GM12801 (cell line): ENCODE results near the gene ASB15.

ENCODE experiments used
- CTCF ChIP-seq: IDR thresholded peaks from one replicate; pipeline ENCODE4 v1.5.1; 2011; ENCODE audit warnings: control low read depth; ENCODE audit not compliant: insufficient read length; ENCODE audit errors: extremely low read depth

The ASB15 gene

DNA sequence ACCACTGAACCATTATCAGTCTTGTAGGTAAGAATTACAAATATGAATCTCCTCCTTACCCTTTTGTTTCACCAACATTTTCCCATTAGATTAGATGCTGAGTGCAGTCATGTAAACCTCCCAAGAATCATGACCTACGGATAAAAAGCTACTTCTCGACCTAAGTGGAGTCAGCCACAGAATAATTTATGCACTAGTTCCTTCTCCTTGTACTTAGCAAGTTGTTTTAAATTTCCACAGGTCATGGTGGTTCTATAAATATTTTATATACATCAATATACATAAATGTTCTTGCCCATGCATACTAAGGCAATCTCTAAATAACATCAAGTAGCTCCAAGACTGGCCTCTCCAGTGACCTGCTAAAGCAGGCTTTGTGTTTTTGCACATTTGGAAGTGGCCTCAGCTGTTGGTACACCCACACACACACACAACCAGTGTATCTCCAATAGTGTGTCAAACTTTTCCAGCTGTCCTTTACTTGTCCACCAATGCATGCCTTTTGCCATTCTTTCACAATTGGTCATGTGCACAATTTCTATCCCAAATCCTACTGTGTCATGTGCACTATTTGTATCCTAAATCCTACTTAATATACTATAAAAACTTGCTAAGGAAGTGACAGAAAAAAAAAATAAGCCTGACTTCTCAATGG is 75.6 kb downstream of the ASB15 start:
- TF ChIP-seq CTCF, result no peak

- no peak for TF ChIP-seq CTCF
These were observed 78.0 kb downstream of the ASB15 start for GRCh38 chr7:123679614-123680013.

GRCh38 chr7:123680580-123680979 is 79.0 kb downstream of the ASB15 start:
- TF ChIP-seq CTCF, result no peak

GRCh38 chr7:123681561-123681960 is 79.9 kb downstream of the ASB15 start:
- TF ChIP-seq CTCF, result no peak

- no peak for TF ChIP-seq CTCF
These were observed 81.1 kb downstream of the ASB15 start for GRCh38 chr7:123682690-123683089.

DNA sequence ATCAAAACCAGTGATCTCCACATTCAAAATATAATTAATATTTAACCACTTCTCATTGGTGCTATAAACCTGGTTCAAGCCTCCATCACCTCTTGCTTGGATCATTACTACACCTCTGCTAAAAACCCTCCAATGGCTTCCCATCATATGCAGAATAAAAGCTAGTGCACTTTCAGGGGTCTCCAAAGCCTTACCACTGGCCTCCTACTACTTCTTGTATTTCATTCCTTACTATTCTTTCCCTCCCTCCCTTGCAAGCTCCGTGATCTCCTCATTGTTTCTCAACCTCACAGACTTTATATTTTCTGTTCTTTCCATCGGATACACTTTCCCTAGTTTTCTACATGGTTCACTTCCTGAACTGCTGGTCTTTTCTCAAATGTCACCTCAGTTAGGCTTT is 85.5 kb downstream of the ASB15 start:
- no peak for TF ChIP-seq CTCF

- TF ChIP-seq CTCF, result no peak
These were observed 86.1 kb downstream of the ASB15 start for GRCh38 chr7:123687727-123688126.
